Amygdala (tissue), 56 donors: ENCODE measurements around the gene ITPKC.
"Not testable (repeated sequence)": the region's sequence is repeated elsewhere in the genome, so short reads cannot be mapped to it uniquely, and the experiment has no call there.

Source experiments
- DNase-seq, 56 donors: peaks; one replicate each; lab custom pipeline; 2025; lab: John Stamatoyannopoulos, UW

ITPKC gene

DNA sequence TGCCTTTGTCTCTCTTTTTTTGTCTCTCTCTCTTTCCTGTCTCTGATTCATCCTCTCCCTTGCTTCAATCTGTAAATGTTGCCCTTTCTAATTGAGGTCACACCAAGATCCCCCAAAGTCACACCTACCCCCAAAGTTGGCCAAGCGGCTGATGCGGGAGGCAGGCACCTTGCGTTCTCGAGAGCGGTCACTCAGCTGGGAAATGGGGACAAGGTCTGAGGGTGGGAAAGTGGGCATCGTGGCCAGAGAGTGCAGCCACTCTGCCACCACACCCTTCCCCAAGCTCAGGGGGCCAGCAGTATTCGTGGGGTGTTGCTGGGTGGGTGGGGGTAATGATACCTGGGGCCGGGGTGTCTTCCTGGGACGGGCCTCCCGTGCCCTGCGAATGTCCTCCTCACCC is 3.0 kb upstream of the ITPKC start:
- DNase-seq = no peak

DNA sequence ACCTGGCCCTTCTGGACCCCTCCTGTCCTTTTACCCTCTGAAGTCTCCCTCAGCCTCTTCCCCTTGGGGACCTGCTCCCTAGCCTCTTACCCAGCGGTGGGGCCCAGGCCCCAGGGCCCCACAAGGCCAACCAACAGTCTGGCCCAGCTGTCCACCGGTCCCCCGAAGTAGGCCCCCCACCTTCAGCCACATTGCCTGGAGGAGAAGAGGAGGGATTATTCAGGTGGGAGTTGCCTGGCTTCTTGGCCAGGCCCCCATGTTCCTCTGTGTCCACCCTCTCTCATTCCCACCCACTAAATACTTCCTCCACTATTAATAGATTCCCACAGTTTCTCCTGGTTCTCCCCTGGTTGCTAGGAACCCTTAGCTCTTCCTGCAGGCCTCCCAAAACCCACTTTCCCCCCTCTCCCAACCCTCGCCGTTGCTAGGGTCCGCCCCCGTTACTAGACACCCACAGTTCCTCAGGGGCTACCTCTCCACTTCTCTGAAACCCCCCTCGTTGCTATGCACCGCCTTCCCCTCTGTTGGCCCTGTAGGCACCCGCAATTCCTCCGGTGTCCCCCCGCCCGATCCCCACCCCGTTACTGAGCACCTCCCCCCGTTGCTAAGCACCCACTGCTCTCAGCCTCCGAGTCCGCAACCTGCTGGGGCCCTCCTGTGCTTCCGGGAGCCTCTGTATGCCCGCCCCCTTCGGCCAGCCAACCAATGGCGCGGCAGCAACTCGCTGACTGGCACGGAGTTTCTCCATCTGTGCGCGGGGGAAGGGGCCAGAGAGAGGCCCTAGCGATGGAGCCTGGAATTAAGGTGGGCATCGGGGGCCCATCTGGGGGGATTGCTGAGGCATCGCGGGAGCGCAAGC is 2.2 kb upstream of the ITPKC start:
- peak in 55 of 56 donors; percentile 51 to 97 (median 92) for DNase-seq

DNA sequence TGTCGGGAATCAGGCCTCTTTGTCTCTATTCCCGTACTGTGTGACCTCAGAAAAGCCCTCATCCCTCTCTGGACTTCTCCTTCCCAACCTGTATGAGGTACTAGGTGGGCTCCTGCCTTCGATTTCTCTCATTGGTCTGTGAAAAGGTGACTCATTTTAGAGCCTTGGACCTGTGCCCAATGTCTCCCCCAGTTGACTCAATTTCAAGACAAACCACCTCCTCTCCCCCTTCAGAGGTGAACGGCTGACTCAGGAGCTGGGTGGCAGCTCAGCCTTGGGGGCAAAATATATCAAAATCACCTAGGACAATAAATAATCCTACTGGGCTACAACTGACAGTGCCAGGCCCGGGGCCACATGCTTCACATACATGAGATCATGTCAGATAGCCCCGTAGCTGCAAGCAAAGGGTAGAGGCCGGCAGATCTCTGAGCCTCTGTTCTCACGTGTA is 856 bp upstream of the ITPKC start:
- peak in 5 of 56 donors; percentile 30 to 73 (median 45) for DNase-seq

DNA sequence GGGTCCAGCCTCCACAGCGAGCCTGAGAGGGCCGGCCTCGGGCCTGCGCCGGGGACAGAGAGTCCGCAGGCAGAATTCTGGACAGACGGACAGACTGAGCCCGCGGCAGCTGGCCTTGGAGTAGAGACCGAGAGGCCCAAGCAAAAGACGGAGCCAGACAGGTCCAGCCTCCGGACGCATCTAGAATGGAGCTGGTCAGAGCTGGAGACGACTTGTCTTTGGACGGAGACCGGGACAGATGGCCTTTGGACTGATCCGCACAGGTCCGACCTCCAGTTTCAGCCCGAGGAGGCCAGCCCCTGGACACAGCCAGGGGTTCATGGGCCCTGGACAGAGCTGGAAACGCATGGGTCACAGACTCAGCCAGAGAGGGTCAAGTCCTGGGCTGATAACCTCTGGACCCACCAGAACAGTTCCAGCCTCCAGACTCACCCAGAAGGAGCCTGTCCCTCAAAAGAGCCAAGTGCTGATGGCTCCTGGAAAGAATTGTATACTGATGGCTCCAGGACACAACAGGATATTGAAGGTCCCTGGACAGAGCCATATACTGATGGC is 490 bp downstream of the ITPKC start:
- peak in 11 of 56 donors; percentile 35 to 68 (median 49) for DNase-seq

DNA sequence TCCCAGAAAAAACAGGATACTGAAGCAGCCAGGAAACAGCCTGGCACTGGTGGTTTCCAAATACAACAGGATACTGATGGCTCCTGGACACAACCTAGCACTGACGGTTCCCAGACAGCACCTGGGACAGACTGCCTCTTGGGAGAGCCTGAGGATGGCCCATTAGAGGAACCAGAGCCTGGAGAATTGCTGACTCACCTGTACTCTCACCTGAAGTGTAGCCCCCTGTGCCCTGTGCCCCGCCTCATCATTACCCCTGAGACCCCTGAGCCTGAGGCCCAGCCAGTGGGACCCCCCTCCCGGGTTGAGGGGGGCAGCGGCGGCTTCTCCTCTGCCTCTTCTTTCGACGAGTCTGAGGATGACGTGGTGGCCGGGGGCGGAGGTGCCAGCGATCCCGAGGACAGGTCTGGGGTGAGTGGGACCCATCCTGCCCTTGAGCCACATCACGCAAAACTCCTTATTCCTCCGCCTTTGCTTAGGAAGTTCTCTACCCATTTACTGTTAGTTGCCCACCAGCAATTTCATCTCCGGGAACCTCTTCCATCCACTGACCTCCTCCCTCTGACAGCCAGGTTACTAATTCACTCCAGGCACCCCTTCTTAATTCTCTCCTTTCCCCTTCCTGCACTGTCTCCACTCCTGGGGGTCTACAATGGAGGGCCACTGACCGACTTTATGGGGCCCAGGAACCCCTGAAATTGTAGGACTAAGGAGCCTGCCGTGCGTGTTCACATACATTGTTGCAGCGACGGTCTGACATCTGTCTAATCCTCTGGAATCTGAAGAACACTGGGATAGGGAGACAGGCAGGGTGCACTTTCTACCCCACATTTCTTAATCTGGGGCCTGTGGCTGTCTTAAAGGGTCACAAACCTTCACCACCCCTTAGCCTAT is 1.2 kb downstream of the ITPKC start:
- no peak for DNase-seq

DNA sequence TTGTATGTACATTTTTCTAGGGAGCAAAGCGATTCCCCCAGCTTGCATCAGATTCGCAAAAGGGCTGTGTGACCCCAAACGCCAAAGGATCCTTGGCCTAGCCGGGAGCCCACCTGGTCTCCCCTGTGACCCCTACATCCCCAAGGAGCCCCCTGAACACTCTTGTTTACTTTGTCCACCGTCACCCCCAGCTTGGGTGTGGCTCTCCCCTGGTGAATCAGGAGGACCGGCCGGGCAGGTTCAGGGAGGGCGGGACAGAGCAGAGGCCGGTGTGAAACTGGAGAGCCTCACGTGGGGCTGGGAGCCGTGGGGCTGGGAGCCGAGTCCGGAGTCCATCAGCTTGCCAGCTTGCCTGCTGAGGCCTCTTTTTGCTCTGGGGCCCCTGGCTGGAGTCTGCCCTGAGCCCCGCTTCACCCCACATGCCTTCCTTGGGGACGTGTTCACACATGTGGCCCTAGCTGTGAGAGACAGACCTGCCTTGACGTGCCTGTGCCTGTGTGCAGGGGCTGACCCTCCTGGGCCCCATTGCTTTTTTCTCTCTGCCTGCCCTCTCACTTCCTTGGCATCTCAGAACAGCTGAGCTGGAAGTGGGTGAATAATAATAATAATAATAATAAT is 2.0 kb downstream of the ITPKC start:
- peak in 12 of 56 donors; percentile 5 to 45 (median 20) for DNase-seq

DNA sequence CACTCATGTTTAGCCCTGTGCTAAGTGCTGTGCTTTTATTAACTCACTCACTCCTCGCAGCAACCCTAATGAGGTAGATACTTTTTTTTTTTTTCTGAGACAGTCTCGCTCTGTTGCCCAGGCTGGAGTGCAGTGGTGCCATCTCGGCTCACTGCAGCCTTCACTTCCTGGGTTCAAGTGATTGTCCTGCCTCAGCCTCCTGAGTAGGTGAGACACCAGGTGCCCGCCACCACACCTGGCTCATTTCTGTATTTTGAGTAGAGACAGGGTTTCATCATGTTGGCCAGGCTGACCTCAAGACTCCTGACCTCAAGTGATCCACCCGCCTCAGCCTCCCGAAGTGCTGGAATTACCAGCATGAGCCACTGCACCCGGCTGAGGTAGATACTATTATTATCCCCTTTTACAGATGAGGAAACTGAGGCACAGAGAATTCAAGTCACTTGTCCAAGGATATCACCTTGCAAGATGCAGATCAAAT is 2.5 kb downstream of the ITPKC start:
- no peak for DNase-seq

DNA sequence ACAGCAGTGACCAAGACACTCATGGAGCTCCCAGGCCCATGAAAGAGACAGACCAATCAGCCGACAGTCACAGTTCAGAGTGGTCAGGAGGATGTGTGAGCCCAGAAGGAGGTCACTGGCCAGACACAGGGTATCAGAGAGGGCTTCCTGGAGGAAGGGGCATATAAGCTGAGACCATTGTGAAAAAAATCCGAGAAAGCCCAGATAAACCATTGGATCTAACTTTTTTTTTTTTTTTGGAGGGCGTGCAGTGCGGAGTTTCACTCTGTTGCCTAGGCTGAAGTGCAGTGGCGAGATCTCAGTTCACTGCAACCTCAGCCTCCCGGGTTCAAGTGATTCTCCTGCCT is 4.2 kb downstream of the ITPKC start:
- DNase-seq = no peak

DNA sequence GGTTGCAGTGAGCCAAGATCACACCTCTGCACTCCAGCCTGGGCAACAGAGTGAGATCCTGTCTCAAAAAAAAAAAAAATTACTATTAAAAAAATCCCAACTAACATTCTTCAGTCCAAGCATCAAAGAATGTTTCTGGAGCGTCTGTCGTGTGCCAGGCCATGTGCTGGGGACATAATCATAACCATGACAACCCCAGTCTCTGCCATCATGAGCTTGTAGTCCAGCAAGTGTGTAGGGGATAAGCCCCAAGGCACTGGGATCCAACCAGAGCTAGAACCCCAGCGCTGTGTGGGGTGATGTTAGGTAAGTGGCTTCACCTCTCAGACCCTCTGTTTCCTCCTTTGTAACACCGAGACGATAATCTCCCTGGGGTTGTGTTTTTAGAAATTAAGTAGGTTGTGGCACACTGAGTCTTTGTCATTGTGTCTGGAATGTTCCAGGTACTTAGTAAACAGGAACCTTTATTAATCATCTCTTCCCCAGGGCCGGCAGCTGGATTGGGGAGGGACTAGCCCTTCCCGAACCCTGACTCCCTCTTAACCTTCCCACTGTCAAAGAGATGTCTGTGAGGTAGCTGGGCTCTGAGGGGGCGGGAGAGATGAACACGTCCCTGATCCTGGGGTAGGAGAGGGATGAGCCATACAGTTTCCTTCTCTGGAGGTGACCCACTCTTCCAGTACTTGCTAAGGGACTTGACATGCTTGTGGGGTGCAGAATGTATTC is 5.2 kb downstream of the ITPKC start:
- DNase-seq = no peak

DNA sequence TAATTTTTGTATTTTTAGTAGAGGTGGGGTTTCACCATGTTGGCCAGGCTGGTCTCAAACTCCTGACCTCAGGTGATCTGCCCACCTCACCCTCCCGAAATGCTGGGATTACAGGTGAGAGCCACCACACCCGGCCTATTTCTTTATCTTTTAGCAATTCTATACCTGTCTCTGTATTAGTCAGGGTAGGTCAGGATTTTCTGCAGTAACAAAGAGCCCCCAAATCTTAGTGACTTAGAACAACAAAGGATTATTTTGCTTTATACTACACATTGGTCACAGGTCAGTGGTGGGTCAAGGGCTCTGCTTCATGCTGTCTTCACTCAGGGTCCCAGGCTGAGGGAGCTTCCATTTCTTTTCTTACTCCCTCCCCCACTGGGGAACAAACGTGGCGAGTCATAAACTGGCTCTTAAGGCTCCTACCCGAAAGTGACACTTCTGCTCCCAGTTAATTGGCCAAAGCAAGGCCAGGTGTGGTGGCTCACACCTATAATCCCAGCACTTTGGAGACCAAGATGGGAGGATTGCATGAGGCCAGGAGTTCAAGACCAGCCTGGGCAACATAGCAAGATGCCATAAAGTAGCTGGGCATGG is 6.8 kb downstream of the ITPKC start:
- no peak for DNase-seq

DNA sequence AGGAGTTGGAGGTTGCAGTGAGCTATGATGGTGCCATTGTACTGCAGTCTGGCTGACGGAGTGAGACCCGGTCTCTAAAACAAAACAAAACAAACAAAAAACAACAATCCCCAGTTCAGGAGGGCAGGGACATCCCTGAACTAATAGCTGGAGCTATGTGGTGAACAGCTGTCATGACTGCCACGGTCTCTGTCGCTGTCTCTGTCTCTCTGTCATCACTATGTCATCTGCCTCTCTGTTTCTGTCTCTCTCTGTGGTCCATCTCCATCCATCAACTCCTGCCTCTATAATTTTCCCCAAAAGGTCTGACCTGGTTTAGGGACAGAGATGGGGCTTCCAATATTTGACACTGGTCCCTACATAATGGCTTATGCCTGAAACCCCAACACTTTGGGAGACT is 7.4 kb downstream of the ITPKC start:
- DNase-seq = no peak

DNA sequence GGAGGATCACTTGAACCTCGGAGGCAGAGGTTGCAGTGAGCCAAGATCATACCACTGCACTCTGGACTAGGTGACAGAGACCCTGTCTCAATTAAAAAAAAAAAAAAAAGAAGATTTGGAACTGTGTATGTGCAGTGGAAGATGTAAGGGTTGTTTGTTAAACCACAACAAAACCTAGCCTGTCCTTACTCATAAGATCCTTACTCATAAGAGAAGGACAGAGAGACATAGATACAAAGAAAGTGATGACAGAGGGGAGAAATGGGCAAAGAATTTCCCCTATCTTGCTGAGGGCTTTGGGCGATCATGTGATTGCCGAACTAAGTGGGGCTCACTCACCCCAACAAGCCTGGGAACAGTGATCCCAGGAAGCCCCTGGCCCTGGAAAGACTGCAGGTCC is 7.9 kb downstream of the ITPKC start:
- DNase-seq = no peak

DNA sequence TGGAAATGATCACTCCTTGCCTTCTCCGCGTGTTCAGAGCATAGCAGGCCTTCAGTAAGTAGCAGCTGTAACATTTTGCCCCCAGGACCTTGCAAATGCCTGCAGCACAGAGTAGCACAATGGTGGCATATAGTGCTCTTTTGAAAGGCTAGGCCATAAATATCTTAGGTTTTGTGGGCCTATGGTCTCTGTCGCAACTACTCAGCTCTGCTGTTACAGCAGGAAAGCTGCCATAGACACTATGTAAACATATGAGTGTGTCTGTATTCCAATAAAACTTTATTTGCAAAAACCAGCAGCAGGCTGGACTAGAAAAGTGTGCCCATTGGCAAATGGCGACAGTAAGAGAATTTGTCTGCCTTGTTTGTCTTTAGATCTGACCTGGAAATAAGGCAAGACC is 9.4 kb downstream of the ITPKC start:
- DNase-seq = no peak

DNA sequence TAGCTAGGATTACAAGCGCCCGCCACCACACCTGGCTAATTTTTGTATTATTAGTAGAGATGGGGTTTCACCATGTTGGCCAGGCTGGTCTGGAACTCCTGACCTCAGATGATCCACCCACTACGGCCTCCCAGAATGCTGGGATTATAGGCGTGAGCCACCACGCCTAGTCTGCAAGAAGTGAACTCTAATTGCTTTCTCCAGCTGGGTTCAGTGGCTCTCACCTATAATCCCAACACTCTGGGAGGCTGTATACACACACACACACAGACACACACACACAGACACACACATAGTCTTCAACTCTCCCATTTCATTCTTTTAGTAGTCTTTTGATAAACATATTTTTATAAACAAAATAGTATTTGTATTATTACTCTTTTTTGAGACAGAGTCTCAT is 13.2 kb downstream of the ITPKC start:
- DNase-seq = not testable (repeated sequence)

DNA sequence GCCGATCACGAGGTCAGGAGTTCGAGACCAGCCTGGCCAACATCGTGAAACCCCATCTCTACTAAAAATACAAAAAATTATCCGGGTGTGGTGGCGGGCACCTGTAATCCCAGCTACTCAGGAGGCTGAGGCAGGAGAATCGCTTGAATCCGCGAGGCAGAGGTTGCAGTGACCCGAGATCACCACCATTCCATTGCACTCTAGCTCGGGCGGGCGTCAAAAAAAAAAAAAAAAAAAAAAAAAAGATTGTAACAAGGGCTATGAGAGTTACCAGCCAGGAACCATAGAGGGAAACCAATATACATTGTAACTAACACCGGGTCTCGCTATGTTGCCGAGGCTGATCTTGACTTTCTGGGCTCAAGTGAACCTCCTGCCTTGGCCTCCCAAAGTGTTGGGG is 15.4 kb downstream of the ITPKC start:
- not testable (repeated sequence) for DNase-seq

DNA sequence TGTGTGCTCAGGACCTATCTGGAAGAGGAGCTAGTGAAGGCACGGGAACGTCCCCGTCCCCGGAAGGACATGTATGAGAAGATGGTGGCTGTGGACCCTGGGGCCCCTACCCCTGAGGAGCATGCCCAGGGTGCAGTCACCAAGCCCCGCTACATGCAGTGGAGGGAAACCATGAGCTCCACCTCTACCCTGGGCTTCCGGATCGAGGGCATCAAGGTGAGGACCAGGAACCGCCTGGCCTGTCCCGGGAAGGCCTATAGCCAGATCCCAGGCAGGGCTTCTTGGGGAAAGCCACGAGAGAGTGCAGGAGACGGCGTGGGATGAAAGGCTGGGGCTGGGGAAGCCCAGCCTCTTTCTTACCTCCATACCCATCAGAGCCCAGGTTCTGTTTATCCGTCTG is 16.2 kb downstream of the ITPKC start:
- no peak for DNase-seq

DNA sequence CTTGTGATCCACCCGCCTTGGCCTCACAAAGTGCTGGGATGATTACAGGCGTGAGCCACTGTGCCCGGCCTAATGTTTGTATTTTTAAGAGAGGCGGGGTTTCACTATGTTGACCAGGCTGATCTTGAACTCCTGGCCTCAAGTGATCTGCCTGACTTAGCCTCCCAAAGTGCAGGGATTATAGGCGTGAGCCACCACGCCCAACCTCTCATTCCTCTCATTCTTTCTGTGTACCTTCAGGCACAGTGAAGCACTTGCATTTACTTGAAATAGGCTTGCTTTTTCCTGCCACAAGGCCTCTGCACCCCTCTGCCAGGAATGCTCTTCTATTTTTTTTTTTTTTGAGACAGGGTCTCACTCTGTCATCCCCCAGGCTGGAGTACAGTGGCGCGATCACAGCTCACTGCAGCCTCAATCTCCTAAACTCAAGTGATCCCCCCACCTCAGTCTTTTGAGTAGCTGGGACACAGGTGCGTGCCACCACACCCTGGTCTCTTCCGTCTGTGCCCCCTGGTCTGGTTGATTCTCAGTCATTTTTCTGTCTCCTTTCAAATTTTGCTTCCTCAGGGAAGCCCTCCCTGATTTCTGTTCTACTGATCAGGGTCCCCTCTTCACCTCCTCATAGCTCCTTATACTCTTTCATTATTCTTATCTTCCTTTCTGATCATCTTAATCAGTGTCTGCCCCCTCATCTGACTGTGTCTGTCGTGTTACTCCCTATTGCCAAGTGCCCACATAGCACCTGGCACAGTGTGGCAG is 18.3 kb downstream of the ITPKC start:
- no peak for DNase-seq

DNA sequence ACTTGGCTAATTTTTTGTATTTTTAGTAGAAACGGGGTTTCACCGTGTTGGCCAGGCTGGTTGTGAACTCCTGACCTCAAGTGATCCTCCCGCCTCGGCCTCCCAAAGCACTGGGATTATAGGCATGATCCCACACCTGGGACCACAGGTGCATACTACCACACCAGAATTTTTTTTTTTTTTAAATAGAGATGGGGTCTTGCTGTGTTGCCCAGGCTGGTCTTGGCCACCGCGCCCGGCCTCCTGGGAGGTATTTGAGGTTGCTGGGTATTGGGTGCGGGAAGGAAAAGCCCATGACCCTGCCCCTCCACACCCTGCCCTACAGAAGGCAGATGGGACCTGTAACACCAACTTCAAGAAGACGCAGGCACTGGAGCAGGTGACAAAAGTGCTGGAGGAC is 19.7 kb downstream of the ITPKC start:
- DNase-seq = no peak

DNA sequence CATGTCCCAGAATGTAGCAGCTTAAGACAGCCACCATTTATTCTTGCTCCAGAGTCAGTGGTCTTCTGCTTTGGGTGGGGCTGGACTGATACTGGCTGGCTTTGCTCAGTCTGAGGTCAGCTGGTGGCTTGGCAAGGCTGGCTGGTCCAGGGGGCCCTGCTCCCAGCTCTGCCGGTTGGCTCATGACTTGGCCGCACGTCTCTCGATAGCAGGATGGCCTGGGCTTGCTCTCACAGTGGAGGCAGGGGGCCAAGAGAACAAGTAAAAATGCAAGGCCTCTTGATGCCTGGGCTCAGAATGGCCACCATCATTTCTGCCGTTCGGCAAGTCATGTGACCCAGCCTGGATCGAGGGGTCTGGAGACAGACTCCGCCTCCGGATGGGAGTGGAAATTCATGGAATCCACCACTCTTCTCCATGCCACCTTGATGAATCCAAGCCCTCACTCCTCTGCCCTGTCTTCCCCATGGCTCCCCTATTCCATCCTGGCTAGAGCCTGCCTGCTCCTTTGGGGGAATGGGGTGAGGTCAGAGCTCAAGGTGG is 20.3 kb downstream of the ITPKC start:
- no peak for DNase-seq
